Right renal cortex interstitium (tissue), 3 donors: ENCODE results near the gene NUDC. TPM values are rescaled to one million over a fixed set of nuclear protein-coding genes. Genes with fewer than 3 reads are reported as not detected.
"Not testable (repeated sequence)": the region's sequence is repeated elsewhere in the genome, so short reads cannot be mapped to it uniquely, and the experiment has no call there.

Source experiments
- DNase-seq, 3 donors: peaks; one replicate each; pipeline ENCODE4 v3.0.0-alpha.2; 2013; ENCODE audit warnings: low read depth in 3 of 3, low spot score in 2 of 3
- polyA plus RNA-seq, 3 donors: library from polyadenylated mRNA; unstranded; fragments of 120-200 nt; gene quantifications; one replicate each; pipeline ENCODE4 v1.2.1, GENCODE V29; 2013; ENCODE audit not compliant: insufficient read length in 3 of 3

The NUDC gene
- polyA plus RNA-seq, 3 donors: 84.6 to 93.0 (median 92.7) TPM

- no peak for DNase-seq
Observed at GRCh38 chr1:26981146-26981846, 59.8 kb downstream of the NUDC start.

GRCh38 chr1:26983863-26984262 lies 62.3 kb downstream of the NUDC start:
- no peak for DNase-seq

- no peak for DNase-seq
Observed at GRCh38 chr1:26984291-26984690, 62.7 kb downstream of the NUDC start.

GRCh38 chr1:26986658-26987057 lies 65.1 kb downstream of the NUDC start:
- no peak for DNase-seq

- DNase-seq: not testable (repeated sequence)
Observed at GRCh38 chr1:26989403-26990109, 68.0 kb downstream of the NUDC start.

DNA sequence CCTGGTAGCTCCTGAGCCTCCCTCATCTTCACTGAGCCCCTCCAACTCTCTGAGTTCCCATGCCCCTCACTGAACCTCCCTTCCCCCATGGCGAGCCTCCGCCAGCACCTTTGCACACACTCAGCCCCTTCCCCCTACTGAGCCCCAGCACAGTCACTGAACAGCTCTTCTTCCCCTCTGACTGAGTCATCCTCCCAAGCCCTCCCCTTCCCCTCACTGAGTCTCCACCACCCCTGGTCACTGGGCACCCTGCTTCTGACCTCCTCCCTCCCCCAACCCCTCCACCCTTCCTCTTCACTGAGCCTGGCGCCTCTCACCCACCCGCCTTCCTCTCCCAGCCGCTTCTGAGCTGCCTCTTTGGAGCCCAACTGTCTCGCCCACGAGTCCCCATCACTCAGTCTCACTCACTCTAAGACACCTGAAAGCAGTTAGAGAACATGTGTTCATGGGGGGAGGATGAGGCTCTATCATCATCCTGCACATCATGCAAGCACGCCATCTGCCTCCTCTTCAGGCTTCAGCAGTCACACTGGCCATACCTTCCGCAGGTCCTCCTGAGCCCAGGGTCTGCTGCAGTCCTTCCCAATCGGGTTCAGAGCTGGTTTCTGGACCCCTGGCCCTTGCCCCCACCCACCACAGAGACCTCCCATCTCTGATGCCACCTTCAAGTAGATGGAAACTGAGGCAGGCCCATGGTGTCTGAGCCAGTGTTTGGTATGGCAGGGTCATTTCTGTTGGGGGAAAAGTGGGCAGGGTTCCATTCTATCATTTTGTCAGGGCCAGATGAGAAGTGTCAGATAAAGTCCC lies 70.0 kb downstream of the NUDC start:
- DNase-seq: no peak

- DNase-seq: no peak
Observed at GRCh38 chr1:26993237-26994019, 71.9 kb downstream of the NUDC start, which contains the start of gene TRNP1. Gene TRNP1, plus strand, starts transcription at chr1:26993692. Its CDS starts 95 bp downstream, at chr1:26993787.

DNA sequence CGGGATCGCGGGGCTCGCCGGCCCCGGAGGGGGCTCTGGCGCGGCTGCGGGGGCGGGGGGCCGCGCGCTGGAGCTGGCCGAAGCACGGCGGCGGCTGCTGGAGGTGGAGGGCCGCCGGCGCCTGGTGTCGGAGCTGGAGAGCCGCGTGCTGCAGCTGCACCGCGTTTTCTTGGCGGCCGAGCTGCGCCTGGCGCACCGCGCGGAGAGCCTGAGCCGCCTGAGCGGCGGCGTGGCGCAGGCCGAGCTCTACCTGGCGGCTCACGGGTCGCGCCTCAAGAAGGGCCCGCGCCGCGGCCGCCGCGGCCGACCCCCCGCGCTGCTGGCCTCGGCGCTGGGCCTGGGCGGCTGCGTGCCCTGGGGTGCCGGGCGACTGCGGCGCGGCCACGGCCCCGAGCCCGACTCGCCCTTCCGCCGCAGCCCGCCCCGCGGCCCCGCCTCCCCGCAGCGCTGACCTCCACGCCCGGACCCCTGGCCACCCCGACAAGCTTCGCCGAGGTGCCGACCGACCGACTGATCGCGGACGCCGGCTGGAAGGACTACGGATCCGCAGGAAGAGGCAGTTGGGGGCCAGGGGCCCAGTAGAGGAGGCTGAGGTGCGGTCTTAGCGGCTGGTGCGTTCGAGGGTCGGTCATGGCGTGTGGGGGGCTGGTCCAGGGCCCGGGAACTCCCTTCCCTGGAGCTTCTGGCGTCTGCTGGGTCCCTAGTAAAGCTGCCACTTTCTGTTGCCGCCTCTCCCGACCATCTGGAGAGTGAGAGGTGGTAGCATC lies 72.7 kb downstream of the NUDC start:
- no peak for DNase-seq

- DNase-seq: no peak
Observed at GRCh38 chr1:26994787-26995517, 73.4 kb downstream of the NUDC start.

DNA sequence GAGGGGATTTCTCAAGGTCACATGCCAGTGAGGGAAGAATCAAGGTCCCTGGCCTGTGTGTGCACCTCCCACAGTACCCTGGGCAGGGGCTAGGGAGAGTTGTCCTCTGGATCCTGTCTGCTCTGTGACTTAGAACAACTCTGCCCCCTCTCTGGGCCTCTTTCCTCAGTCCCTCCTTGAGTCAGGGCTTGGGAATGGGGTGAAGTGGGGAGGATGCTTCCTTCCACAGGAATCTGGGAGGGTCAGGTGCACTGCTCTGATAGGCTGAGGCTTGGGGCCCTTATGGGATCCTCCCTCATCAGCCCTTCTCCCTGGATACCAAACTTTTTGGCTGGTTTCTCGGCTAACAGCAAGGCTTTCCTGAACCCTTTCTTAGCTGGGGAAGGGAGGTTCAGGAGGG lies 74.5 kb downstream of the NUDC start:
- DNase-seq: no peak

Other genes with a start within 250 kb of the NUDC start
- 10 to 100 TPM; 85.3 to 89.6 (median 88.3) TPM for gene ARID1A, start 225.7 kb upstream of the NUDC start, polyA plus RNA-seq
- gene PIGV, start 133.8 kb upstream of the NUDC start, polyA plus RNA-seq: 10 to 100 TPM; 17.7 to 19.9 (median 19.2) TPM
- 10 to 100 TPM; 18.6 to 19.3 (median 19.0) TPM for gene ZDHHC18, start 95.1 kb upstream of the NUDC start, polyA plus RNA-seq
- under 1 TPM; 0.28 to 0.75 (median 0.46) TPM for gene SFN, start 58.6 kb upstream of the NUDC start, polyA plus RNA-seq
- gene GPN2, start 31.5 kb upstream of the NUDC start, polyA plus RNA-seq: 10 to 100 TPM; 26.4 to 27.4 (median 27.0) TPM
- 10 to 100 TPM; 14.1 to 15.5 (median 15.2) TPM for gene GPATCH3, start 21.3 kb upstream of the NUDC start, polyA plus RNA-seq
- 1 to 10 TPM; 1.2 to 1.6 (median 1.3) TPM for gene NR0B2, start 7.8 kb upstream of the NUDC start, polyA plus RNA-seq
- gene KDF1, start 38.7 kb downstream of the NUDC start, polyA plus RNA-seq: 10 to 100 TPM in 1 of 3 donors, 1 to 10 TPM in 2; 8.6 to 10.4 (median 9.3) TPM
- gene TRNP1, start 71.9 kb downstream of the NUDC start, polyA plus RNA-seq: 1 to 10 TPM; 4.9 to 5.9 (median 5.4) TPM
- gene TENT5B, start 91.1 kb downstream of the NUDC start, polyA plus RNA-seq: 1 to 10 TPM in 2 of 3 donors, under 1 TPM in 1; 0.80 to 1.4 (median 1.0) TPM
- 10 to 100 TPM; 19.6 to 23.0 (median 20.0) TPM for gene SLC9A1, start 233.4 kb downstream of the NUDC start, polyA plus RNA-seq